Measurements from ENCODE around the gene MIPOL1.
"Not testable (repeated sequence)": the region's sequence is repeated elsewhere in the genome, so short reads cannot be mapped to it uniquely, and the experiment has no call there.

The MIPOL1 gene

DNA sequence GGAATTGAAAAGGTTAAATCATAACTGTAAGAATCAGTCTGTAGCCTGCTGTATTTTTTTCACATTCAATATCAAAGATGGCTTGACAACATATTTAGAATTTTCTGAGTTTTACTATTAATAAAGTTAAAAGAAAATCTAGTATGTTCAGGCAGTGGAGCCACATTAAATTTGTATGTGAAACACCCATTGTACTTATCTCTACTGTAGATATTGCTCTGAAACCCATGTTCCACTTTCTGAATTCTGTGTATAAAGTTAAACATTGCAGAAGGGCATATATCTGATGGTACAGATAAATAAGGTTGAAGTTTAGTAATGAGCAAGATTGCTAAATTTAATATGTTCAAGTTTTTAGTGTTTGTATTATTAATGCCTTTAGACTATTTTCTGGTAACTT lies 224.6 kb downstream of the MIPOL1 start:
- in situ Hi-C loops (cut with MboI; ENCODE audit: low sequenced_read_pairs) = no loop called here

DNA sequence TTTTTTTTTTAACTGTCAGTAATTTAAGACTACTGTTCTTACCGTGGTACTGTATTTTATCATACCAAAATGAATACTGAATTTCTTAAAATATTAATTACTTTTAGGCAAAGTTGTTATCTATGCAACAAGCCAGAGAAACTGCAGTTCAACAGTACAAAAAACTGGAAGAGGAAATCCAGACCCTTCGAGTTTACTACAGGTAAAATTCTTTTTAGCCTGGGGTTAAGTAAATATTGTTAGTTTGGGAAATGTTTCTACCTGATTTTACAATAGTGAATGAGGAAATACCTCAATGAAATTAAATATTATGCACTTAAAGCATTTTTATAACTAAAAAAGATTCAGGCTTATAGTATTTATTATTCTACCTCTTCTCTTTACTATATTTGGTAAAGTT lies 225.0 kb downstream of the MIPOL1 start:
- no peaks in the 10 kb centered on the region for H3K36me3 ChIP-seq (replicated peaks)
- H3K27me3 ChIP-seq (ENCODE audit: low read depth) = peaks cover 4% of the 10 kb centered on the region; the same call in 1 of the 2 replicates
- DNase-seq (ENCODE audit: low spot score in 2 of 2) = no peak
- H3K9me3 ChIP-seq = no peaks in the 10 kb centered on the region
- in situ Hi-C loops (cut with MboI; ENCODE audit: low sequenced_read_pairs) = no loop called here
- no peak overlapping the region for H3K4me3 ChIP-seq
- H3K4me1 ChIP-seq = no peaks in the 10 kb centered on the region

More for the DNA sequence above, 224.6 kb downstream of the MIPOL1 start:
- DNase-seq (ENCODE audit: low spot score in 2 of 2) = no peak
- H3K27me3 ChIP-seq (ENCODE audit: low read depth) = peaks cover 4% of the 10 kb centered on the region; the same call in 1 of the 2 replicates
- no peak overlapping the region for H3K4me3 ChIP-seq
- no peaks in the 10 kb centered on the region for H3K4me1 ChIP-seq
- H3K36me3 ChIP-seq (replicated peaks) = no peaks in the 10 kb centered on the region
- H3K9me3 ChIP-seq = no peaks in the 10 kb centered on the region

DNA sequence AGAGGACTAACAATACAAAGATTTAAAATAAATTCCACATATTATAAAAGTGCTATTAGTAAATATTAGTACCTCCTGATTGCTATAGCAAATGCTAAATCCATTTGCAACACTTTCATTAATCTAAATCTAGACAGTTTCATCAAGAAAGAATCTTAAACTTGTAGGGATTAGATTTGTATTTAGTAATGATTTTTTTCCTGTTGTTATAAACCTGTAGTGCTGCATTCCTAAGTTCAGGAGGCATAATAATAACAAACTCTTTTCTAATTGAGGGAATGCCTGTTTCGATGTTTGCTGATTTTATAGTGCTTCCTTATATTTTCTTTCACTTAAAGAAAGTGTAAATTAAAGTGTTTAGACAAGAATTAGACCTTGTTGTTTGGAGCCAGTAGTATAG lies 231.2 kb downstream of the MIPOL1 start:
- DNase-seq (ENCODE audit: low spot score in 2 of 2) = no peak
- Histone ChIP-seq H3K9me3 (no peaks in the 10 kb centered on the region), H3K4me1 (no peaks in the 10 kb centered on the region), H3K36me3 (replicated peaks) (no peaks in the 10 kb centered on the region), H3K4me3 (no peak overlapping the region), H3K27me3 (ENCODE audit: low read depth) (peaks cover 4% of the 10 kb centered on the region; the same call in 1 of the 2 replicates)
- in situ Hi-C loops (cut with MboI; ENCODE audit: low sequenced_read_pairs) = no loop called here

DNA sequence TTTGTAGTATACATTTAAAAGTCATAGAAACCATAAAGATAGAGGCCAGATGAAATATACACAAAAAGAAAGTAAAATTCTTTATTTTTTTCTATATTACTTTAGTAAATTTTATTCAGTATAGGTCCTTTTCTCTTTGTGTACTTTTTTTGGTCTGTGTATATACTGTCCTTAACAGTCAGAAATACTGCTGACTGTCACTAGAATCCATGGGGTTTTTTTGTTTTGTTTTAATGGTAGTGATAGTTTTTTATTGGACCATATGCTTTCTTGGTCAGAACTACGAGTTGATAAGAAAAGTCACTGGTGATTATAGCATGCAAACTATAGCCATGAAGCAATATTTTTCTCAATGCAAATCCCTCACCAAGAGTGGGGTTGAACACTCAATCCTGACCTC lies 231.9 kb downstream of the MIPOL1 start:
- DNase-seq (ENCODE audit: low spot score in 2 of 2) = no peak
- in situ Hi-C loops (cut with MboI; ENCODE audit: low sequenced_read_pairs) = no loop called here
- no peaks in the 10 kb centered on the region for H3K4me1 ChIP-seq
- H3K9me3 ChIP-seq = no peaks in the 10 kb centered on the region
- H3K27me3 ChIP-seq (ENCODE audit: low read depth) = peaks cover 4% of the 10 kb centered on the region; the same call in 1 of the 2 replicates
- no peak overlapping the region for H3K4me3 ChIP-seq
- no peaks in the 10 kb centered on the region for H3K36me3 ChIP-seq (replicated peaks)

DNA sequence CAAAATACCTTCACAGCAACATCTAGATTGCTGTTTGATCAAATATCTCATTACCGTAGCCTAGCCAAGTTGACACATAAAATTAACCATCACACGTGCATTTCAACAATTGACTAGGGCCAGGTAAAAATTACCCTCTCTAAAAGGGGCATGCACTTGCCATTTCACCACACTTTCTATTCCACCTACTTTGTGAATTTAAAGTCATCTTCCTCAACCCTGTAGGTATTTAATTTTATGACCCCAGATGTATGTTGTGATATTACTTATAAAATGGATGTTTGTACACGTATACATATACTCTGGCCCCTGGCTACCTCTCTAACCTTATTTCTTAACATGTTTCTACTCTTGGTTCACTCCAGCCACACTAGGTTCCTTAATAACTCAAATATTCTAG lies 237.1 kb downstream of the MIPOL1 start:
- no peak for DNase-seq (ENCODE audit: low spot score in 2 of 2)
- in situ Hi-C loops (cut with MboI; ENCODE audit: low sequenced_read_pairs) = no loop called here
- no peaks in the 10 kb centered on the region for H3K36me3 ChIP-seq (replicated peaks)

DNA sequence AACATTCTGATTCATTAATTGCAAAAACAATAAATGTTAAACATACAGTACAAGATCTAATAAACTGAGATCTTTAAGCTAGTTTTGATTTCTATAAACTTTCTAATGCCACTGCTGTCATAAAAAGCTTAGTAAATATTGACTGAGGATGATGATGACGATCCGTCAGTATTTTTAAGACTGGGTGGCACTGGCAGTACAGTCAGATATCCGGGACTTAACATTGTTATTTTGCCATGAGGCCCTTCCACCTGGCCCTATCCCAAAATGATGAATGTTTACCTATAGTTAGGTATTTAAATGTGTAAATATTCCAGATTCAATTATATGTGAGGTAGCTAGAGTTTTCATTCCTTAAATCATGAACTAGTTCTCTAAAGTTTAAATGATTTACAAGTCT lies 238.8 kb downstream of the MIPOL1 start:
- H3K4me3 ChIP-seq = no peak overlapping the region
- H3K36me3 ChIP-seq (replicated peaks) = no peaks in the 10 kb centered on the region
- no peaks in the 10 kb centered on the region for H3K27me3 ChIP-seq (ENCODE audit: low read depth)
- DNase-seq (ENCODE audit: low spot score in 2 of 2) = no peak
- H3K4me1 ChIP-seq = no peaks in the 10 kb centered on the region
- in situ Hi-C loops (cut with MboI; ENCODE audit: low sequenced_read_pairs) = no loop called here
- no peaks in the 10 kb centered on the region for H3K9me3 ChIP-seq

More for the DNA sequence above, 237.1 kb downstream of the MIPOL1 start:
- Histone ChIP-seq H3K27me3 (ENCODE audit: low read depth) (no peaks in the 10 kb centered on the region), H3K4me1 (no peaks in the 10 kb centered on the region), H3K4me3 (no peak overlapping the region), H3K9me3 (no peaks in the 10 kb centered on the region)

DNA sequence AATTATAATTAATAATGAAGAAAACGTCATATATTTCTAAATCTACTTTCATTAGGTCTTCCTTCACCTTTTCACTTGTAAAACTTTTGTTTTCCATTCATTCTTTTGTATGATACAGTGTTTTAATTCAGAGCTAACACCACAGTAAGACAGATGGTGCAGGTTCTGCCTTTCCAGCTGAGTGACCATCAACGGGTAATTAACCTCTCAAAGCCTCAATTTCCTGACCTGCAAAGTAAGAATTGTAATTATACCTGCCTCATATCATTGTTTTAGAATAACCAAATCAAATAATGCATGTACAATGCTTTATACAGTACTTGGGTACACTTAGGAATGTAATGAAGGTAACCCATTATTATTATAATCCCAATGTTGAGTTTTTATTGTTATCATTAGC lies 239.8 kb downstream of the MIPOL1 start:
- in situ Hi-C loops (cut with MboI; ENCODE audit: low sequenced_read_pairs) = no loop called here
- H3K9me3 ChIP-seq = no peaks in the 10 kb centered on the region
- H3K27me3 ChIP-seq (ENCODE audit: low read depth) = no peaks in the 10 kb centered on the region
- no peaks in the 10 kb centered on the region for H3K36me3 ChIP-seq (replicated peaks)
- no peak overlapping the region for H3K4me3 ChIP-seq
- no peak for DNase-seq (ENCODE audit: low spot score in 2 of 2)
- H3K4me1 ChIP-seq = no peaks in the 10 kb centered on the region

DNA sequence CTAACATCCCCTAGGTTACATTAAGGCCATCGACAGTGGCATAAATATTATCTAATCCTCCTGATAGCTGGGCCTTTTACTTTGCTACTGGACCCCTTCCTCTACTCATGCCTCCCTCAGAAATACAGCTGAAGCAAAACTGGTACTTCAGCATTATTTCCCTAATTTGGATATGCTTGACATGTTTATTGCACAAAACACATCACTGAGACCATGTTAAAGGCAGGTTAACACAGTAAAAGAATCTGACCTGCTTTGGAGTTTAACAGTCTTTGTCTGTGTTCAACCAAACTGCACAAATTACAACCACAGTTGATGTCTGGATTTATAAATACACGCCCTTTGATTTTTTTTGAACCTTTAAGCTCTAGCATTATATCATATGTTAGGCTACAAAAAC lies 240.7 kb downstream of the MIPOL1 start:
- Histone ChIP-seq H3K36me3 (replicated peaks) (no peaks in the 10 kb centered on the region), H3K9me3 (no peaks in the 10 kb centered on the region), H3K4me3 (no peak overlapping the region), H3K27me3 (ENCODE audit: low read depth) (no peaks in the 10 kb centered on the region), H3K4me1 (no peaks in the 10 kb centered on the region)
- in situ Hi-C loops (cut with MboI; ENCODE audit: low sequenced_read_pairs) = no loop called here
- DNase-seq (ENCODE audit: low spot score in 2 of 2) = no peak

DNA sequence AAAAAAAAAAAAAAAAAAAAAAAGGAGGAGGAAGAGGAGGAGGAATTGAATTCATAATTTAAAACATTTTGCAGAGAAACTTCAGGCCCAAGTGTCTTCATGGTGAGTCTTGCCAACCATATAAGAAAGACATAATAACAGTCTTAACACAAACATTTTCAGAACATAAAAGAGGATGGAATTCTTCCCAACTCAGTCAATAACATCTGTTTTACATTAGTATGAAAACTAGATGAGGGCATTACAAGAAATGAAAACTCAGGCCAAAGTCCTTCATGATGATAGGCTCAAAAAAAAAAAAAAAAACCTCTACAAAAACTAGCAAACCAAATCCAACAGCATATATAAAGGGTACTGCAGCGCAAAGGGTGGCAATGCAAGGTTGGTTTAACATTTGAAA lies 245.7 kb downstream of the MIPOL1 start:
- no peaks in the 10 kb centered on the region for H3K36me3 ChIP-seq (replicated peaks)
- no peaks in the 10 kb centered on the region for H3K9me3 ChIP-seq
- H3K4me3 ChIP-seq = no peak overlapping the region
- no peak for DNase-seq (ENCODE audit: low spot score in 2 of 2)
- in situ Hi-C loops (cut with MboI; ENCODE audit: low sequenced_read_pairs) = no loop called here
- H3K27me3 ChIP-seq (ENCODE audit: low read depth) = no peaks in the 10 kb centered on the region
- H3K4me1 ChIP-seq = no peaks in the 10 kb centered on the region

DNA sequence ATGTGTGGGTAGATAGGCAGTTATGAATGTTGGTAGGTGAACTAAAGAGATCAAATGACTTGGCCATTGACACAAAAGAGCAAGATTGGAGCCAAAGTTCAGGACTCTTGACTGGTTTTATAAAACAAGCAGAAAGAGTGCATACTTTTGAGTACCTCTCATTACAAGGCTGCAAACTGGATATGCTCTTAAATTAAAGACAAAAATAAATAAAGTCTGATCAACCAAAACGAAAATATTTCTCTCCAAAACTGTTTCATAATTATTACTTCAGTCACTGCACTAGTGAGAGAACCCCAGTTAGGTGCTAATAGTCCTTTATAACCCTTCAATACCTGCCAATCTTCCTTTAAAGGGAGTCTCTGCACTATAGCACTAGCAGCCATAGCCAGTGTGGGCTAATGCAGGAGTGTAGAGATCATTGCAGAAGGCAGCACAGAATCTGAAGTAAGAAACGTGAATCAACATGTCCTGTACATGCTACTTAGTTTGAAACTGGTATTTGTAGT lies 250.2 kb downstream of the MIPOL1 start:
- Histone ChIP-seq H3K4me3 (no peak overlapping the region), H3K36me3 (replicated peaks) (no peaks in the 10 kb centered on the region), H3K9me3 (no peaks in the 10 kb centered on the region), H3K27me3 (ENCODE audit: low read depth) (no peaks in the 10 kb centered on the region), H3K4me1 (no peaks in the 10 kb centered on the region)
- no peak for DNase-seq (ENCODE audit: low spot score in 2 of 2)
- in situ Hi-C loops (cut with MboI; ENCODE audit: low sequenced_read_pairs) = no loop called here

DNA sequence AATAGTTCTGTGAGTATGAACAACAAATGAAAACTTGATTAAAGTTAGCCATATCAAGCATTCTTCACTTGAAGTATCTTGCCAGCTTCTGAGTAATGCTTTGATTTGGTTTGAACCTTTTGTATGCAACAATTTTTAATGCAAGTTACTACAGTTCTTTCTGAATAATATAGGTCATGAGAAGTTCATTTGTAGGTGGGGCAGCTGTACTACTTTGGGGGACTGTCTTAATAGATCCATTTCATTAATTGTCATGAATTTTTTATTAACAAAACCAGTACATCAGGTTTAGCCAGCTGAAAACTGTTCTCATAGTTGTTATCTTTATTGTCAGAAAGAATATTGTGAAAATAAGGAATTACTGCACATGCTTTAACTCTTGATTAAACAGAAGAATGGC lies 254.6 kb downstream of the MIPOL1 start:
- H3K27me3 ChIP-seq (ENCODE audit: low read depth) = no peaks in the 10 kb centered on the region
- no peaks in the 10 kb centered on the region for H3K9me3 ChIP-seq
- H3K4me1 ChIP-seq = no peaks in the 10 kb centered on the region
- no peak overlapping the region for H3K4me3 ChIP-seq
- no peaks in the 10 kb centered on the region for H3K36me3 ChIP-seq (replicated peaks)
- no peak for DNase-seq (ENCODE audit: low spot score in 2 of 2)
- in situ Hi-C loops (cut with MboI; ENCODE audit: low sequenced_read_pairs) = no loop called here

DNA sequence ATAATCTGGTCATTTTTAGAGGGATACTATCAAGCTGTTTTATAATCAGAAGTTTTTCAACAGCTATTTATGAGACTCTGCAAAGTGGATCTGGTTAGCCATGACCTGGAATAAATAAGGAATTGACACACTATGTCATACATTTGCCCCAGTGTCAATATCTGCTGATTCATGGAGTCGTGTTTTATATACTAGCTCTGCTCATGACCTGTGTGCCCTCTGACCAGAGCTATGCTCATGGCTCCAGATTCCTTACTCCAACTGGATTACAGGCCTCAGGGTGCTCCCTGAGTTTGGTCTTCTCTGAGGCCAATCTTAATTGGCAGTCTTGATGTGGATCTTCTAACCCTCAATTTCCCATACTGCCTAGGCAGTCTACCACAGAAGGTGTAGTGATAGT lies 256.2 kb downstream of the MIPOL1 start:
- Histone ChIP-seq H3K9me3 (no peaks in the 10 kb centered on the region), H3K4me1 (no peaks in the 10 kb centered on the region), H3K4me3 (no peak overlapping the region), H3K36me3 (replicated peaks) (no peaks in the 10 kb centered on the region), H3K27me3 (ENCODE audit: low read depth) (no peaks in the 10 kb centered on the region)
- in situ Hi-C loops (cut with MboI; ENCODE audit: low sequenced_read_pairs) = no loop called here
- DNase-seq (ENCODE audit: low spot score in 2 of 2) = no peak

DNA sequence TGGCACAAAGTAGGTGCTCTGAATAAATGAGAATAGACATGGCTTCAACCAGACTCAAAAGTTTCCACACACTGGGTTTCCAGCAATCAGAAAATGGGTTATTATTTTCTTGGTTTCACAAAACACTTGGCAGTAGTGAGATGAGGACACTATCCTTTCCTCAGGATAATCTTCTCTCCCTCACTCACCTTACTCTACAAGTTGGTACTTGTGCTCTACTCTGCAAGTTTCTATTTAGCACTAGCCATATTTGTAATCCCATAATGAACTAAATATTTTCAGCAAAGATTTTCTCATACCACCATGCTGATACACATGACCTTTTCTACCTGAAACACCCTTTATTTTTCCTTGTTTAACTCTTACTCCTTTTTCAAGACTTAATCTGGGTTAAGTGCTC lies 259.6 kb downstream of the MIPOL1 start:
- Histone ChIP-seq H3K4me1 (no peaks in the 10 kb centered on the region), H3K36me3 (replicated peaks) (no peaks in the 10 kb centered on the region), H3K27me3 (ENCODE audit: low read depth) (no peaks in the 10 kb centered on the region), H3K9me3 (no peaks in the 10 kb centered on the region; the same call in 1 of the 2 replicates), H3K4me3 (no peak overlapping the region)
- in situ Hi-C loops (cut with MboI; ENCODE audit: low sequenced_read_pairs) = no loop called here
- no peak for DNase-seq (ENCODE audit: low spot score in 2 of 2)

DNA sequence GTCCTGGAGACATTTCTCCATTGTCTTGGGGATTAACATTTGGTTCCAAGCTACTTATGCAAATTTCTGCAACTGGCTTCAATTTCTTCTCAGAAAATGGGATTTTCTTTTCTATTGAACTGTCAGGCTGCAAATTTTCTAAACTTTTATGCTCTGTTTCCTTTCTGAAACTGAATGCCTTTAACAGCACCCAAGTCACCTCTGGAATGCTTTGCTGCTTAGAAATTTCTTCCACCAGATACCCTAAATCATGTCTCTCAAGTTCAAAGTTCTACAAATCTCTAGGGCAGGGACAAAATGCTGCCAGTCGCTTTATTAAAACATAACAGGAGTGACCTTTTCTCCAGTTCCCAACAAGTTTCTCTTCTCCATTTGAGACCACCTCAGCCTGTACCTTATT lies 264.7 kb downstream of the MIPOL1 start:
- H3K4me3 ChIP-seq; DNase-seq (ENCODE audit: low spot score in 2 of 2); H3K9me3 ChIP-seq; in situ Hi-C loops (cut with MboI; ENCODE audit: low sequenced_read_pairs); H3K4me1 ChIP-seq; H3K36me3 ChIP-seq (replicated peaks); H3K27me3 ChIP-seq (ENCODE audit: low read depth): not testable (repeated sequence)

DNA sequence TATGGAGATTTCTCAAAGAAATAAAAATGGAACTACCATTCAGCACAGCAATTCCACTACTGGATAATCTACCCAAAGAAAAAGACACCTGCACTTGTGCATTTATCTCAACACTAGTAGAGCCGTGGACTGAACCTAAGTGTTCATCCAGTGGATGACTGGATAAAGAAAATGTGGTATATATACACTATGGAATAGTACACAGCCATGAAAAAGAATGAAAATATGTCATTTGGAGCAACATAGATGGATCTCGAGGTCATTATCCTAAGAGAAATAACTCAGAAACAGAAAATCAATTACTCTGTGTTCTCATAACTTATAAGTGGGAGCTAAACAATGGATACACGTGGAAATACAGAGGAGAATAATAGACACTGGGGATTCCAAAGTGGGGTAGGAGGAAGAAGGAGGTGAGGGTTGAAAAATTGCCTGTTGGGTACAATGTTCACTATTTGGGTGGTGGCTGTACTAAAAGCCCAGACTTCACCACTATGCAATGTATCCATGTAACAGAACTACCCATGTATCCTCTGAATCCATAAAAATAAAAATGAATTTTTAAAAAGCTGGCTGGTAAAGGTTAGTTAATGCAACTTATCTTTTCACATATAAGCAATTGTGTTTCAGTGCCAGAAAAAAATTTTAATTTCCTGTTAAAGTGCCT lies 266.6 kb downstream of the MIPOL1 start:
- DNase-seq (ENCODE audit: low spot score in 2 of 2) = no peak
- H3K9me3 ChIP-seq = no peaks in the 10 kb centered on the region; the same call in 1 of the 2 replicates
- no peak overlapping the region for H3K4me3 ChIP-seq
- no peaks in the 10 kb centered on the region for H3K4me1 ChIP-seq
- no peaks in the 10 kb centered on the region for H3K27me3 ChIP-seq (ENCODE audit: low read depth)
- no peaks in the 10 kb centered on the region for H3K36me3 ChIP-seq (replicated peaks)
- in situ Hi-C loops (cut with MboI; ENCODE audit: low sequenced_read_pairs) = no loop called here
